WI38 (cell line): Measurements from ENCODE around the gene IL1RAPL1.

ENCODE experiments used
- H3K4me3 ChIP-seq: 2 replicates; pipeline ENCODE4 v1.5.1; 2011; ENCODE audit warnings: low read depth, mild to moderate bottlenecking, control low read depth, low read length
- TF ChIP-seq, protein P1 (sequence below): IDR thresholded peaks from 2 replicates; pipeline ENCODE4 v1.5.1; 2012; ENCODE audit warnings: low read depth, mild to moderate bottlenecking, control low read depth, low read length

The IL1RAPL1 gene

DNA sequence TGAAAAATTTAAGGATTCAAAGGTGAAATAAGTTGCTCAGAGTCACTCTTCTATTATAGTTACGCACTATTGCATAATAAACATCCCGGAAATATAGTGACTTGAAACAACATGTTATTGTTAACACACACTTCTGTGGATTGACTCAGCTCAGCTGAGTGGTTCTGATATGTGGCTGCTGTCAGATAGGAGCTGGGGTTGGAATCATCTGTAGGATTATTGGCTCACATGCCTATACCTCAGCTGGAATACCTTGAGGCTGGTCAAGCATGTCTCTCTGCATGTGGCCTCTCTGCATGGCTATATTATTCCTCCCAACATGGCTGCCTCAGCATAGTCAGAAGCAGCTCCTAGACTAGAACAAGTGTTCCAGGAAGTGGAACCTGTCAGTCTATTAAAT, 1141.4 kb downstream of the IL1RAPL1 start:
- TF ChIP-seq, protein P1, sequence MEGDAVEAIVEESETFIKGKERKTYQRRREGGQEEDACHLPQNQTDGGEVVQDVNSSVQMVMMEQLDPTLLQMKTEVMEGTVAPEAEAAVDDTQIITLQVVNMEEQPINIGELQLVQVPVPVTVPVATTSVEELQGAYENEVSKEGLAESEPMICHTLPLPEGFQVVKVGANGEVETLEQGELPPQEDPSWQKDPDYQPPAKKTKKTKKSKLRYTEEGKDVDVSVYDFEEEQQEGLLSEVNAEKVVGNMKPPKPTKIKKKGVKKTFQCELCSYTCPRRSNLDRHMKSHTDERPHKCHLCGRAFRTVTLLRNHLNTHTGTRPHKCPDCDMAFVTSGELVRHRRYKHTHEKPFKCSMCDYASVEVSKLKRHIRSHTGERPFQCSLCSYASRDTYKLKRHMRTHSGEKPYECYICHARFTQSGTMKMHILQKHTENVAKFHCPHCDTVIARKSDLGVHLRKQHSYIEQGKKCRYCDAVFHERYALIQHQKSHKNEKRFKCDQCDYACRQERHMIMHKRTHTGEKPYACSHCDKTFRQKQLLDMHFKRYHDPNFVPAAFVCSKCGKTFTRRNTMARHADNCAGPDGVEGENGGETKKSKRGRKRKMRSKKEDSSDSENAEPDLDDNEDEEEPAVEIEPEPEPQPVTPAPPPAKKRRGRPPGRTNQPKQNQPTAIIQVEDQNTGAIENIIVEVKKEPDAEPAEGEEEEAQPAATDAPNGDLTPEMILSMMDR: no peak

DNA sequence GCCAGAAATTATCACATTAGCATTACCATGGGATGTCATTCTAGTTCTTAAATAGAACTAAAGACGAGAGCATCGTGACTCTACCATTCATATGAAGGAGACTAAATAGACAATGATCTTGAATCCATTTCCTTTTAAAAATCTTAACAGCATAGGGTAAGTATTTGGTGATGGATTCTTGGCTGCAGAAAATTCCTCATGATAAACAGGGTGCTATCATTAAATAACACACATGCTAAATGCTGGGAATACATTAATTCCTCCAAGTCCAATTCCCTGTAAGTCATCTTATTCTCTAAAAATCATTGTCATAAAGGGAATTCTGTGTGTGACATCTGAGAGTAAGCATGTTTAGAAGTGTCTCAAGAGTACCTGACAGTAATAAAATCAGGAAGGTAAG, 1157.7 kb downstream of the IL1RAPL1 start:
- no peak overlapping the region for H3K4me3 ChIP-seq
- TF ChIP-seq, protein P1: no peak

More for the DNA sequence above, 1141.4 kb downstream of the IL1RAPL1 start:
- H3K4me3 ChIP-seq: no peak overlapping the region

DNA sequence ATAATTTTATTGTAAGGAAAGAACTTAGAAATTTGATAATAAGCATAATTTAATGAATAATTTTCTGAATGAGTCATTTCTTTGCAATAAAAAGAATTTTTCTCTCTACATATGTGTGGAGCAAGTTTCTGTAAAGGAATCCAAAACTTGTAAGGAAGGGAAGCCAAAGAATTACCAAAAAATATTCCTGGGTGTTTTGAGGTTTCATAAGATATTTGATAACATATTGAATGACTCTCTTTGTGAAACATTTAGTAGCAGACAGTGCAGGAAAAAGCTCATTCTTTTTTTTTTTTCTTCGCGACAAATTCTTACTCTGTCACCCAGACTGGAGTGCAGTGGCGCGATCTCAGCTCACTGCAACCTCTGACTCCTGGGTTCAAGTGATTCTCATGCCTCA, 1159.1 kb downstream of the IL1RAPL1 start:
- H3K4me3 ChIP-seq: no peak overlapping the region
- TF ChIP-seq, protein P1: no peak

DNA sequence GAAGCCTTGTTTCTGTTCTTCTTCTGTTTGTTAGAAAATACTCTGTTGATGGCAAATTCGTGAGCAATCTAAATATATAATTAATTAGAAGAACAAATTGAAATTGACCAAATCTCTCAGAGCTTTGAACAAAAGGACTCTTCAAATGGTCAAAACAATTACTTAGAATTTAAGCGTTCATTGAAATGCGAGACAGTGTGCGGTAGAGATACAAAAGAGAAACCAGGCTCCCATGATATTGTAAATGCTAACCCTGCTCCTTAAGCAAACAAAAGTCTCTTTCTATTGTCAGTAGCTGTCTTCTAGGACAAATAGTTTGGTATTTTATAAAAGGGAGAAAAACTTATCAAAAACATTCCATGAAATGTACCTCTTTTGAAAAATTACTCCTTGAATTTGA, 1174.8 kb downstream of the IL1RAPL1 start:
- TF ChIP-seq, protein P1: no peak
- no peak overlapping the region for H3K4me3 ChIP-seq

DNA sequence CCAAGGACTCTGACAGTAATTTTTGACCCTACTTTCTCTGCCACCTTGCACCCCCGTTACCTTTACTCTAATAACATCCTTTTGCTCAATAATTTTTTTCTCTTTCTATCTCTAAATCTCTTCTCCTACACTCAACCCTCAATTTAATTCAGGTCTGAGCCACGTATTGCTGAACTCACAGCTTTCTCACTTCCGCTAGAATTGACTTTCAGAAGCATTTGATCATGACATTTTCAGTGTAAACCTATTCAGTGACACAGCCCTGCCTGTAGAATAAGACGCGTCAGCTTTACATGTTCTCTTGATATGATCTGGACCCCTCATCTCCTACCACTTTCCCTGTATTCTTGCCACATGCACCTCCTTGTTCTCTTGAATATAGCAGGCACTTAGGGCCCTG, 1188.6 kb downstream of the IL1RAPL1 start:
- TF ChIP-seq, protein P1: no peak
- no peak overlapping the region for H3K4me3 ChIP-seq

DNA sequence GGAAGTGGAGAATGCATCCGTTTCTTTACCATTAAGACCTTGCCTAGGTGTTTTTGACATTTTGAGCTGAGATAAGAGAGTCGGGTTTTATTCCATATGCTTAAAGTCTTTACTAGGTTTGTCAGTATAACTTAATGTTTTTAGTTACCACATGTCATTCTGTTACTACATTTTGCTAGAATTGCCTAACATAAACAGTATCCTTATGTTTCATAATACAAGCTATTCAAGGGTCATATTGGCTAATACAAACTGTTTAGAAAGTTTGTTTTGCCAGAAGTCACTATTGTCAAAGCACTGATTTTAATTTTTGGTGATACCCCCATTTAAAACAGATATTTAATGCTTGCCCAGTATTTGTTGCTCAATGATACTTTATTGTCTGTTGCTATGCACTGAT, 1200.4 kb downstream of the IL1RAPL1 start:
- TF ChIP-seq, protein P1: no peak
- no peak overlapping the region for H3K4me3 ChIP-seq

DNA sequence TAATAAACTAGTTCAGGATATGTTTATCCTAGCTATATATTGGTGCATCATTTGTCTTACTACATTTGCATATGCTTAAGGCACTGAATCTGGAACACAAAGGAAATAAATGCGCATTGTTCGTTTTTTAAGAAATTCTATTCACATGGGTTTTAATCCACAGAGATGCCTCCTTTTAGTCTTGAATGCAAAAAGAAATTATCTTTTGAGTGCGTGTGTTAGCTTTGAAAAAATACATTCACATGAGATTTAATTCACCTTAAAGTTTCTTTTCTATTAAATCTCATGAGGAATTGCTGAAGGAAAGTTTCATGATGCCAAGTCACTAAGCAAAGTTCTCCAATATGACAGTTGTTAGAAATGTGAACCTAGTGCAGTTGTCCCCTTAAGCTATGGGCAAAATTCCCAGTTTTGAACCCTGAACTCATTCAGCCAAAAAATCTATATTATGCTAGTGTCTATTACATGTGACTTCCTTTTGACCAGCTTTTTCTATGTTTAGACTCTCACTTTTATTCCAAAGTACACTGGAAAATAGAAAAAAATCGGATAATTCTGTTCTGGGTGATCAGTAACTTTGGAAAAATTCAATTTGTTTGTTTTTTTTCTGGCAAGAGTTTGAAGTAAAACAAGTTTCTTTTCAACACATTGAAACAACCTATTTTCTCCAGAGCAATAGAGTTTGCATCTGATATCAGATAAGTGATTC, 1201.9 kb downstream of the IL1RAPL1 start:
- TF ChIP-seq, protein P1: no peak
- H3K4me3 ChIP-seq: no peak overlapping the region
